Upper lobe of left lung (tissue), 4 donors: ENCODE data around the gene MYH7B.

Experiments used
- POLR2A ChIP-seq, 4 donors: fragments of 450-650 bp; IDR thresholded peaks; one replicate each; pipeline ENCODE4 v1.5.1; 2016 to 2017; ENCODE audit warnings: antibody characterized with exemption in 4 of 4, mild to moderate bottlenecking in 2 of 4
- TF ChIP-seq, protein P1 (sequence below), 6 experiments: fragments of 450-650 bp in 4 of 6; fragments of 200-600 bp in 2 of 6; sonication (generic) in 2 of 6; IDR thresholded peaks; one replicate each; pipeline ENCODE4 v1.5.1; 2016 to 2019; ENCODE audit warnings: antibody characterized with exemption in 6 of 6

DNA sequence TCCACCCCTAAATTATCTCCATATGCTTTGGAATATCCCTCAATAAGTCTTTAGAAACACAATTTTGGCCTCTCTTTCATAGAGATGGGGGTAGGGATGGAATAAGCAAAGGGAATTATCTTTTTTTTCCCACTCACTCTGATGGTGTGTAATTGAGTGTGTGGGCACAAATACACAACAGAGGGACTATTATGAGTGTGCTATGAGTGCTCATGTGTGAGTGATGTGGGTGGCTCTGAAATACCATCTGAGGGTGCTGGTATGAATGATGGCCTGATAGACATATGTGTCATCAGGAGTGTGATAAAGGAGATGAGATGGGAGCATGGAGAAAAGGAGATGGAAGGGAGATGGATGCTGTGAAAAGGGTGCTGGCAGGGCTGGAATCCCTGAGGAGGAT, 35.6 kb upstream of the MYH7B start:
- no peak for TF ChIP-seq POLR2A (IDR thresholded peaks at IDR 0.05)
- TF ChIP-seq, protein P1, sequence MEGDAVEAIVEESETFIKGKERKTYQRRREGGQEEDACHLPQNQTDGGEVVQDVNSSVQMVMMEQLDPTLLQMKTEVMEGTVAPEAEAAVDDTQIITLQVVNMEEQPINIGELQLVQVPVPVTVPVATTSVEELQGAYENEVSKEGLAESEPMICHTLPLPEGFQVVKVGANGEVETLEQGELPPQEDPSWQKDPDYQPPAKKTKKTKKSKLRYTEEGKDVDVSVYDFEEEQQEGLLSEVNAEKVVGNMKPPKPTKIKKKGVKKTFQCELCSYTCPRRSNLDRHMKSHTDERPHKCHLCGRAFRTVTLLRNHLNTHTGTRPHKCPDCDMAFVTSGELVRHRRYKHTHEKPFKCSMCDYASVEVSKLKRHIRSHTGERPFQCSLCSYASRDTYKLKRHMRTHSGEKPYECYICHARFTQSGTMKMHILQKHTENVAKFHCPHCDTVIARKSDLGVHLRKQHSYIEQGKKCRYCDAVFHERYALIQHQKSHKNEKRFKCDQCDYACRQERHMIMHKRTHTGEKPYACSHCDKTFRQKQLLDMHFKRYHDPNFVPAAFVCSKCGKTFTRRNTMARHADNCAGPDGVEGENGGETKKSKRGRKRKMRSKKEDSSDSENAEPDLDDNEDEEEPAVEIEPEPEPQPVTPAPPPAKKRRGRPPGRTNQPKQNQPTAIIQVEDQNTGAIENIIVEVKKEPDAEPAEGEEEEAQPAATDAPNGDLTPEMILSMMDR (IDR thresholded peaks at IDR 0.05): no peak
